SK-N-DZ (cell line): ENCODE measurements around the gene SERPINA5. TPM values are rescaled to one million over a fixed set of nuclear protein-coding genes. Genes with fewer than 3 reads are reported as not detected.

Source experiments
- DNase-seq: peaks from one replicate; pipeline ENCODE4 v3.0.0-alpha.2; 2015; ENCODE audit warnings: low spot score
- polyA plus RNA-seq, 2 experiments: library from polyadenylated mRNA; depleted of rRNA; stranded (reverse); fragments of >200 nt; gene quantifications; 2 replicates each; pipeline ENCODE4 v1.2.3, GENCODE V29; 2014

The SERPINA5 gene, protein sequence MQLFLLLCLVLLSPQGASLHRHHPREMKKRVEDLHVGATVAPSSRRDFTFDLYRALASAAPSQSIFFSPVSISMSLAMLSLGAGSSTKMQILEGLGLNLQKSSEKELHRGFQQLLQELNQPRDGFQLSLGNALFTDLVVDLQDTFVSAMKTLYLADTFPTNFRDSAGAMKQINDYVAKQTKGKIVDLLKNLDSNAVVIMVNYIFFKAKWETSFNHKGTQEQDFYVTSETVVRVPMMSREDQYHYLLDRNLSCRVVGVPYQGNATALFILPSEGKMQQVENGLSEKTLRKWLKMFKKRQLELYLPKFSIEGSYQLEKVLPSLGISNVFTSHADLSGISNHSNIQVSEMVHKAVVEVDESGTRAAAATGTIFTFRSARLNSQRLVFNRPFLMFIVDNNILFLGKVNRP
- polyA plus RNA-seq (2014; cell fraction: cytosol; rRNA removed): not detected in 2 replicates
- polyA plus RNA-seq (2014; cell fraction: nucleus; rRNA removed): not detected in 2 replicates

DNA sequence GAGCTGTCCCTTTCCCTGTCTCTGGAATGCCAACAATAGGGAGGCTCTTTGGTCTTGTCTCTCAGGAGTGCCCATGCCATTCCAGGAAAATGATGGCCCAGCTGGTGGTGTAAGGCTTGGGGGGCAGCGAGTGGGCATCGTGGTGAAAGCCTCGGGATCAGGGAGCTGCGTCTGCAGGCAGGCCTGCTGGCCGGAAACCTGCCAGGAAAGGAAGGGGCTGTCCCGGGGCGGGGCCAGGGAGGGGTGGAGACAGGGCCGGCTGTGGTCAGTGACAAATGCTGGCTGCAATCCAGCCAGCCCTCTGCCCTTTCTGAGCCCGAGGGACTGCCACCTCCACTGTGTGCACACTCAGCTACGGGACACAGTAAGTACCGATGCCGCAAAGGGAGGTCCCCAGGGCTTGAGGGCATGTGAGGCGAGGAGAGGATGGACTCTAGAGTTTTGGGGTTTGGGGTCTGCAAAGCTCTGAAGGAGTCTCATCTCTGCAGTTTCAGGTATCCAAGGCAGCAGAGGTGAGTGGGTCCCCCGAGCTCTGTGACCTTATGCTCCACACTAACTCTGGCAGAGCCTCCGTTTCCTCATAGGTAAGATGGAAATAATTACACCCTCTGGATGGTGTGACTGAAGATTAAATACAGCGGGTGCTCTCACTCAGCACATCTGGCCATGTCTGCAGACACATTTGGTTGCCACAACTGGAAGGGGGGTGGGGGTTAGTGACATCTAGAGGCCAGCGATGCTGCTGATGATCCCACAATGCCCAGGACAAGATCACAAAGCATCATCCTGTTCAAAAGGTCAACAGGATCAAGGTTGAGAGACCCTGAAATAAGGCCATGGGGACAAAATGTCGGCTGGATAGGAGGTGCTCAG, at the start of gene SERPINA5:
TSS of gene SERPINA5 (plus strand) at position 300 of the 873 bp plus-strand sequence. CDS start 5,937 bp downstream, outside the sequence.
- no peak for DNase-seq

DNA sequence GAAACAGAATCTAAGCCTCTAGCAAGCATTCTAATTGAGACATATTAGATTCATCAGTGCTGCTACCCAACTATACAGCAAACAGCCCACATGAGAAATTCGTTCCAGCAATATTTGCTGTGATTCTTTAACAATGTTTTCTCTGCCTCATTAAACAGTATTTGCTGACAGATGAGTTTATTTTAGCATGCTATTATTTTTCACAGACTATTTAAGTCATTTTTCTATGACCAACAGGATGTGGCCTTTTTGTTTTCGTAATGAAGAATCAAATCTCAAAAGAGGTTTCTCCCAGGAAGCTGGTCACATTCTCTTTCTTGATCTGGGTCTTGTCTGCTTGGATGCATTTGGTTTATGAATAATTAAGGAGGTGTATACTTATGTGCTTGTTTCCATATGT, 48.8 kb upstream of the SERPINA5 start:
- DNase-seq: no peak

DNA sequence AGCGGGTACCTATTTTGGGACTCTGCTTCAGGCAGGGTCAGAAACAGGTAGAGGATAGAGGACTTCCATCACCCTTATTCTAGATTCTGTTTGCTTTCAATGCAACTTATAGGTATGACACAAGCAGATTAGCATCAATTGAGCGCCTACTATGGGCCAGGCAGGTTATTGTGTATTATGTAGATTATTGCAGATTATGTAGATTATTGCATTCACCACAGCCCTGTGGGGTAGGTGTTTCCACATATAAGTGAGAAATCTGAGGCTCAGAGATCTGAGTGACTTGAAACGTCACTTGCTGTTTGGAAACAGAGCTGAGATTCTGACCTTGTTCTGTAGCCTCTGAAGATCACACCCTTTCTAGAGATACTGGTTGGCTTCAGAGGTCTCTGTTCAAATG, 45.7 kb upstream of the SERPINA5 start:
- DNase-seq: no peak

DNA sequence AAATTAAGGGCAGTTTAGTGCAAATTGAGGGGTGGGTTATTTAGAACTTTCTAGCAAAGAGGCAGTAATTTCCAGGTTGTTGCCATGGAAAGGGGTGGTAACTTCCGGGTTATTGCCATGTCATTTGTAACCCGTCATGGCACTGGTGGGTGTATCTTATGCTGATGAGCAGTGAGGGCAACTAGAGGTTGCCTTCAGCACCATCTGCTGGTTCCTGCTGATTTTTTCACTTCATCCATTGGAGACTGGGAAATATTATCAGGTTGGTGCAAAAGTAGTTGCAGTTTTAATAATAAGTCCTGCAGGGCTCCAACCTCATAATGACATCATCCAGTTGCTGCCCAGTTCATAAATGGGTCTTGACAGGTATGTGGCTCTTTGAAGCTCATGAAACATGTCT, 44.4 kb upstream of the SERPINA5 start:
- DNase-seq: no peak

DNA sequence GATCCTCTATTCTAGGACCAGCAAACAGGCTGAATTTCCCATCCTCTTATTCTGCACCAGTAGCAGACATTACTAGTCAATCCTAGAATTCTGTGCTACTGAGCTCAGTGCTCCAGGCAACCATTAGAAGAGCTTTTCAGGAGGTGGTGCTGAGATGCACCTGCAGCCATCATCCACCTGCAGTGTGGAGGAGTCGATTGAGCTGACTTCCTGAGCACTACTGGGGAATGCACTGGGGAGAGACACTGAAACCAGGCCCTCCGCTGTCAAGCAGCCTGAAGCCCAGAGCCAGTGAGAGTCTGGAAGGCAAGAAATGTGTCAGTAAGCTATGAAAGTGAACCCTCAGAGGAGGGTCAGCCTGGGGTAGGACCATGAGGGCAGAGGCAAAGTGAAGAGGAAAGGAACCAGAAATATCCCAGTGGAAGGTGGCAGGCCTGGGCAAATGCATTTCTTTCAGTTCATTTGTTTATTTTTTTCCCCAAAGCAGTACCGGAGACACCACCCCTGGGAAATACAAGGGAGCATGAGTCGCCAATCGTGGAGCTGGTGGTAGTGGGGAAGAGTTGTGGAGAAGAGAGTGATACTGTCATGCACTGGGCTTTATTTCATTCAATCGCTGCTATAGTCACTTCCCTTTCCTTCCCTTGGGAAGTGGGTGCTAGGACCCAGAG, 43.0 kb upstream of the SERPINA5 start:
- no peak for DNase-seq

DNA sequence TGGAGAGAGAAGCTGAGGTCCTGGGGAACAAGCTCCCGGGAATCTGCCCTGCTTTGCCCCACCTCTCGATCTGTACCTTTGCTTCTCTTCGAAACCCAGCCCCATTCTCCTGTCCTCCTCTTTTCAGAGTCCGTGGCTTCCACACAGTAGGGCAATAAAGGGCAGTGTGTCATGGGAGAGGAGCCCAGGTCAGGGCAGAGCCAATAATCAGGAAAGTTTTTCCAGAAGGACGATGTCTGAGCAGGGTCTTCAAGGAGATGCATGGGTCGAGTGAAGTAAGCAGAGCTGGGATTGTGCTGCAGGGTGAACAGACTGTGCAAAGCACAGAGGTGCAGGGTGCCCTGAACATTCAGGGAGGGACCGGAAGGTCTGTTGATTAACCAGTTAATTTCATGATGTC, 42.0 kb upstream of the SERPINA5 start:
- no peak for DNase-seq

DNA sequence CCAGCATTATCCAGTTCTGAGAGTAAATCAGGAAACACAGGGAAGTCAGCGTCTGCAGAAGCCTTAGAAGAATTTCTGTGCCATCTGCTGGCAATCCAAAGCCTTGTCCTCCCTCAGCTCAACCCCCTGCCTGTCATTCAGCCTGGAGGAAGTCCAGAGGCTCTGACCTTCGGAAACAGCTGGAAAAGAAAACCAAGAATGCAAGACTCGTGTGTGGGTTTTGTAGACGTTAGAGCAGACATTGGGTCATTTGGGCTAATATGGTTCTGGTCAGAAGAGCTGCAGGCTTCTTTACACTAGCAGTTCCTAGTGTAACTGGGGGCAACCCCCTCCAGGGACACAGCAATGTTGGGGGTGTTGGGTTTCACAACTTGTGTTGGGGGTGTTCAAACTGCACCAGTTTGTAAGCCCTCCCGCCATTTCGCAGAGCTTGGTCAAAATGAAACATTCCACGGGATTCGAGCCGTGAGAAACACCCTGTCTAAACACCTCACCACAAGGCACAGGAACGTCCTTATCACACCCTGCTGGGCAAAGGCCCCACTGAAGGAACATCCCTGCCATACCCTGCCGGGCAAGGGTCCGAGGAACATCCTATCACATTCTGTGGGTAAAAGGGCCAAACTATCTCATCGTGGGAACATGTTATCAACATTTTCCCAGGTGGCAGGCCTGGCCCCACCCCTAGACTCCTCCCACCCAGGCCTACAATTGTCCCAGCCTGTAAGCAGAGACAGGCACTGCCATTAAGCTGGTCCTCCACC, 41.0 kb upstream of the SERPINA5 start:
- no peak for DNase-seq

DNA sequence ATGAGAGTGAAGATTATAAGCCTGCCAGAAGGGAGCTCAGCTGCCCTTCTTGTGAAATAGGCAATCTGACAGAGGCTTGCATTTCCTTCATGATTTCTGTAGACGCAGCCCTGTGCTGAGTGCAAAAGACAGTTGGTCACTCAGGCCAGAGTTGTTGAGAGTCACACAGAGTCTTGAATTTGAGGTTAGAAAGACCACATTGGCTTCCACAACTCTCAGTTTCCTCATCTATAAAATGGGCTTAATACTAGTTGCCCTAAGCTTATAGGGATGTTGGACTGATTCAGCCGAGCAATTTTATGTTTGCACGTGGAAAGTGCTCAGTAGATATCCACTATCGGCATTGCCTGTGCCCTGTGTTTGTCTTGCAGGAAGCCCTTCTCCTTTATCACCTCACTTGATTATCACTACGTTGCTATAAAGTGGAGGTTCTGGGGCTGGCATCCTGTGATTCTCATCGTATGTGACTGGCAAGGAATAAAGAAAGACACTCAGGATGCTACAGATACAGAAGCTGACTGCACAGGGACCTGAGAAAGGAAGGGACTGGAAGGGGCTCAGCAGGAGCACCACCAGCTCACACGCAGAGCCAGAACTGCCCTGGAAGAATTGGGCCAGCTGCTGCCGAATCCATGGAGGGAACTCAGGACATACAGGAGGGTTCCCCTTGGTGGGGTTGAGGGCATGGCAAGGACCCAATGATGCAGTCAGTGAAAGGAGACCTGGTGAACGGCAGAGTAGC, 39.8 kb upstream of the SERPINA5 start:
- no peak for DNase-seq

DNA sequence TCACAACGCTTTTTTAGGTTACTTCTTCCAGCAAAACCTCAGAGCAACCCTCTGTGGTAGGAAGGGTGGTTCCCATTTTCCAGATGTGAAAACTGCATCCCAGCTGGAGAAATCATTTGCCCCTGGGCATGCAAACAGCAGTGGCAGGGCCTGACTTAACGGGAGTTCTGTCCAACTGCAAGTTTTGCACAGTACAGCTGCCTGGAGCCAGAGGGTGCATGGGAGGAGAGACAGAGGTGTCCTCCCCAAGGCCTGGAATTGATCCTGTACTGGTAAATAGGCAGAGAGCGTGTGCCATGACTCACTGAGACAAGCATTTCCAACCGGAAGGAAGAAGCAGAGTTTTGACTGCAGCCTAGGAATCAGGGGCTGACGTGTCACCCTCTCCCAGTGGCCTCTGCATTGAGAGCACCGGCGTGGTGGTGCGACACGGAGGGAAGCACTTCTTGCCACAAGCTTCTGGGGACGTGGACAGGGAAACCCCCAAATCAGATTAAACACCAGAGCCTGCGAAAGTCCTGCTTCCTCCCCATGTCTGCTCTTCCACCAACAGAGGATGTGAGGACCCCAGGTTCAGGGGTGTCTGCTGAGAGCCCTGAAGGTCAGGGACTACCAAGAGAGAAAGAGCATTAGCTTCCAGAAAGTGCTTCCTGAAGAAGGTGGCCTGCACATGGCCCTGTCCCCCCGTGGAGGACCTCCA, 39.0 kb upstream of the SERPINA5 start:
- DNase-seq: no peak

DNA sequence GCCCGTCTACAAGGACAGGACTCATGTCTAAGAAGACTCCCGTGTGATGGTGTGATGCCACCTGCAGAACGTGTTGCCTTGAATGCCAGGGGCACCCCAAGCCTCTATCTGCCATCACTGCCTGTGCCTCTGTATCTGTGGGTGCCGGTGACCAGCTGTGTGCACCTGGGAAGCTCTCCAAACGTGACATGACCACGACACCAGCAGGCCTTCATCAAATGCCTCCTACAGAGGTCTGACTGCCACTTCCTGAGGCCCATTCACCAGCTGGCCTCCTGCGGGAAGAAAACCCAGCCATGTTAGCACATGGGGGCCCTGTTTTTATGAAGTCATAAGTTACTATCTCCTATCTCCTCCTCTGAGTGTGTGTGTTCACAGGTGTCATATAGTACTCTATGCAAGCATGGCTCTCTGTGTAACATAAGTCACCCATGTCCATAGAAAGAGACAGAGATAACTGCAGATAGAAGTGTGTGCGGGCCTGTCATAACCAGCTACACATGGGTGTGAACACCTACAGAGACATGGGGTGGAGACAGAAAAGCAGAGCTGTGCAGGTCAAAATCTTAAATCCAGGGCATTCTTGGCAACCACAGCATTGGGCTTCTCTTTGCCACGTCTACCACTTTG, 38.3 kb upstream of the SERPINA5 start:
- DNase-seq: no peak

DNA sequence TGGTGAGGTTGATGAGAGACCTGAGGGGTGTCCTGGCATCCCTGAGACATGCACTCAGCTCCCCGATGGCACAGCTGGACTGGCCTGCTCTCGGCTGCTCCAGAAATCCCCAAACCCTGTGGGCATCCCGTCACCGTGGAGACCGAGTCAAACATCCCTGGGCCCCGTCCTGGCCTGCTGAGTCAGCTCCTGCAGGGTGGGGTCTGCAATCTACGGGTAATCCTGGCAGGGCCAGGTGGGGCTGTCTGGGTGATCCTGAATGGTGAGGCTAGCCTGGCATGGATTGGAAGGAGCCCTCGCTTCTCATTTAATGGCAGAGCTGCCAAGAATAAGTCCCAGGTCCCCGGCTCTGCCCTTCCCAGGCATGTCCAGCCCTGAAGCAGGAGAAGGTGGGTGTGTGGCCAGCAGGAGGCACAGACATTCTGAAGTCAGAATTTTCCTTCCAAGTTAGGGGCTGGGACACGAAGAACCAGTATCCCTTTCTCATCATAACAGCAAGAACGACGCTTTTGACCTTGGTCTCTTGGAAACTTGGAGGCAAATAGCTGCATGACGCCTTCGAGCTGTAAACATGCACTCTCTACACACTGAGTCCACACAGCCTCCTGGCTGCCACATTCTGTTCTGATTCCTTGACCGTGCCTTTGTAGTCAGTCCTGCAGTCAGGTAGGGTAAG, 37.6 kb upstream of the SERPINA5 start:
- DNase-seq: no peak

DNA sequence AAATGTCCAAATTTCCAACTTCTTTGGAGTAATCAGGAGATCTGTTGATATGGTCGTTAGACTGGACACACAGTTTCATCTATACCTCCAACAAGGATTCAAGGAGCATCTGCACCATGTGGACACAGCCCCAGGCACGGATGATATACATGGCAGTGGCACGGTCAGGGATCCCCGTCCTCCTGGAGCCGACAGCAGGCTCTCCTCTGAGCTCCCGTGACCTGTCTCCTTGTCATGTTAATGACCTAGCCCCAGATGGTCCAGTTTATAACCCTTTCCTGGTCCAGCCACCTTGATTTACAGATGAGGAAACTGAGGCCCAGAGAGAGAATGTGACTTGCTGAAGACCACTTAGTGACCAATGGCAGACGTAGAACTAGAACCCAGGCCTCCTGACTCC, 36.5 kb upstream of the SERPINA5 start:
- no peak for DNase-seq

DNA sequence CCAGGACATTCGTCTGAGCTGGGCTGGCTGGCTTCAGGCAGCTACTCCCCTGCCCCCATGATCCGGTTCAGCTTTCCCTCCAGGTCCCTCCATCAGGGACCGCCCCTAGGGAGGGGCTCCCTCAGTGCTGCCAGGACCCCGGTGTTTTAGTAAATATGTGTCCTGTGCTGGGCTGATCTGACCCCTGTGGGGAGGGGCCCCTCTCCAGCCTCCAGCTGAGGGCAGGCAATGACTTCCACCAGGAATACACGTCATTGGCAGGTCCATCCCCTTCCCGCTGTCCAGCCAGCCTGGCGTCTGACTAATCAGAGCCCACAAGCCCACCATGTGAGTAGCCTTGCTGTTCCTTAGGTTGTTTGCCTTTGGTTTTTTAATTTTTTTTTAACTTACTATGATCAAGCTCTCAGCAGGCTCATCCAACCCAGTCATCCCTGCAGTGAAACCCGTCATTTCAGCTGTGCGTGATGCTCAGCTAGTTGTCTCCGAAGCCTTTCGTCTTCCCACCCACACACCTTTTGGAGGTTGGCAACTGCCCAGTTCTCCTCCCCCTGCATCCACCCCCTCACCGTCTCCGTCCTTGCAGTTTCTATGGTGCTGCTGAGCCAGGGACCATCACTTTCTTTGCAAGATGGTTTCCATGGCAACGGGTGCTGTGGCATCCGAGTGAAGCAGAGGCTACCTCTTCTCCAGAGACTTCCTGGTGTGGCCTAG, 35.9 kb upstream of the SERPINA5 start:
- DNase-seq: no peak

DNA sequence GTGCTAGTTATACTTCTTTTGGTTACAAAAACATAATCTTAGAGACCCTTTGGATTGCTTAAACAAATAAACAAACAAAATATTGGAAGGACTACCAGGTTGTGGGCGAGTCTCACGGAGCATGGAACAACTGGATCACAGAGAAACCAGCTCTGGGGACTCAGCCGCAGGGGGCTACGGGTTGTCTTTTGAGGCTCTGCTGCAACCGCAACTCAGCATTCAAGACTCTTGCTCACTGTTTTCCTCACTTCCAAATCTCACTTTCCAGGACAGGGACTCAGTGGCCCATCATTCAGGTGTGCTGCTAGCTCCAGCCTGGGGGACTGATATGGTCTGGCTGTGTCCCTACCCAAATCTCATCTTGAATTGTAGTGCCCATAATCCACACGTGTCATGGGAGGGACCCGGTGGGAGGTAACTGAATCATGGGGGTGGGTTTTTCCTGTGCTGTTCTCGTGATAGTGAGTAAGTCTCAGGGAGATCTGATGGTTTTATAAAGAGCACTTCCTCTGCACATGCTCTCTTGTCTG, 34.0 kb upstream of the SERPINA5 start:
- no peak for DNase-seq

DNA sequence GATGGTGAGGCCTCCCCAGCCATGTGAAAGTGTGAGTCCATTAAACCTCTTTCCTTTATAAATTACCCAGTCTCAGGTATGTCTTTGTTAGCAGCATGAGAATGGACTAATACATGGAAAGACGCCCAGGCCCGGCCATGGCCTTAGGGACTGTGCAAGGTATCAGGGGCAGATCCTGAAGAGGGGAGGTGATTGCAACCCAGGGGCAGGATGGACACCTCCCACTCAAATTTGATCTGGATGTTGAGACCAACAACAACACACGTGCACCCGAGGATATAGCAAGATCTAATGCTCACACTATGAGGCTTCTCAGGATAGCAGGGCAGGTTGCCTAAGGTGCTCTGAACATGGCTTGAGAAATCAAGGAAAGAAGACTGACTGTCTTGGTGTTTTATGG, 33.5 kb upstream of the SERPINA5 start:
- DNase-seq: no peak

DNA sequence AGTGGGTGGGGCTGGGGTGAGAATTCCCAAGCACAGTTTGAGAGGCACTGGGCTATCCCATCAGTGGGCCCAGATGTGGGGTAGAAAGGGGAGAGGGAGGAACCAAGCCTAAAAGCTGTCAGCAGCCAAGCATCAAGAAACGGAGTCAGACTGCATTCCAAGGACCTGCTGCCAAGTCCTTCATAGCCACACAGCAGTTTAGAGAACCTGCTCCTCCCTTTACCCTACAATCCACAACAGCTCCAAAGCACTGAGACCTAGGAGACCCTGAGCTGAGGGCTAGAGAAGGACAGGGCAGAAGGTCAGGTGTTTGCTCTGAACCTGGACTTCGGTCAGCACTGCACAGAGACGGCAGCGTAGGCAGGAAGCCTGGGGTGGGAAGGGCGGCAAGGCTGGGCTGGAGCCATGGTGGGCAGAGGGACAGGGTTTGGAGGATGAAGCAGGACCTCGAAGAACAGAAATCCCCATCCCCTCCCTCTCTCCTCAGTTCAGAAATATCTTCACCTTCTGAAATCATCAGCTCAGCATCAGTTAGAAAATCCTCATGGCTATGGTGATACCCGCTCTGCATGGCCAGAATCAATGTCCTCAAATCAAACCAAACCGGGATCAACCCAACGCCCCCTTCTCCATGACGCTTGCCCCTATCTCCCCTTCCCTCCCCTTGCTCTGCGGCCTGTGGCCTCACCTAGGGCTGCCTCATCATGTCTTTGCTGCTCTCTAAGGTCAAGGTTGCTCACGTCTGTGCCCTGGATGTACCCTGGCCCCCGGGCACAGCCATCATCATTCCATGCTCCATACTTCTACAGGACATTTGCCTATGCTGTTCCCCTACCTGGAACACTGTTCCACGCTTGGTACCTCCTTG, 32.9 kb upstream of the SERPINA5 start:
- no peak for DNase-seq
